HG03280 (cell line): ENCODE data around the gene GPC1.

Experiments
- ATAC-seq: cut with Tn5 transposase; IDR thresholded peaks from one replicate; pipeline ENCODE4 v1.9.1; 2021; ENCODE audit warnings: mild to moderate bottlenecking, moderate library complexity; ENCODE audit not compliant: unreplicated experiment

The GPC1 gene

GRCh38 chr2:240440251-240440650 lies 4.8 kb downstream of the GPC1 start:
- ATAC-seq = no peak

- no peak for ATAC-seq
Measured at GRCh38 chr2:240440704-240441320, 5.3 kb downstream of the GPC1 start.

- no peak for ATAC-seq
Measured at GRCh38 chr2:240441326-240441992, 6.0 kb downstream of the GPC1 start.

GRCh38 chr2:240441993-240442411 lies 6.5 kb downstream of the GPC1 start:
- ATAC-seq = no peak

GRCh38 chr2:240442891-240443715 lies 7.6 kb downstream of the GPC1 start:
- ATAC-seq = no peak

GRCh38 chr2:240443891-240444301 lies 8.4 kb downstream of the GPC1 start:
- no peak for ATAC-seq

GRCh38 chr2:240444464-240444863 lies 9.0 kb downstream of the GPC1 start:
- no peak for ATAC-seq

- no peak for ATAC-seq
Measured at GRCh38 chr2:240445961-240446663, 10.6 kb downstream of the GPC1 start.

- no peak for ATAC-seq
Measured at GRCh38 chr2:240446664-240447175, 11.3 kb downstream of the GPC1 start.

- no peak for ATAC-seq
Measured at GRCh38 chr2:240447331-240447730, 11.9 kb downstream of the GPC1 start.

- no peak for ATAC-seq
Measured at GRCh38 chr2:240447934-240448333, 12.5 kb downstream of the GPC1 start.

- no peak for ATAC-seq
Measured at GRCh38 chr2:240448387-240449274, 13.2 kb downstream of the GPC1 start.

GRCh38 chr2:240449764-240450531 lies 14.5 kb downstream of the GPC1 start:
- ATAC-seq = no peak

GRCh38 chr2:240450532-240451107 lies 15.2 kb downstream of the GPC1 start:
- ATAC-seq = no peak

GRCh38 chr2:240451108-240451611 lies 15.7 kb downstream of the GPC1 start:
- no peak for ATAC-seq

GRCh38 chr2:240451791-240452461 lies 16.5 kb downstream of the GPC1 start:
- no peak for ATAC-seq

- ATAC-seq = no peak
Measured at GRCh38 chr2:240452462-240453256, 17.2 kb downstream of the GPC1 start.
